Panc1 (cell line): ENCODE results near the gene FEN1. TPM values are rescaled to one million over a fixed set of nuclear protein-coding genes. Genes with fewer than 3 reads are reported as not detected.

Source experiments
- ATAC-seq: fragments of 200-7000 bp; cut with Tn5 transposase; 2 replicates; pipeline ENCODE4 v1.9.1; 2020; ENCODE audit warnings: mild to moderate bottlenecking, moderate library complexity
- BruUV-seq: library from RNA; stranded (reverse); fragments of 400-500 nt; replicated peaks from 2 replicates; lab custom pipeline; 2021; lab: Mats Ljungman, UMichigan
- CTCF ChIA-PET: fragments of 300-600 bp; sonication (Branson Sonifier 250); formaldehyde crosslinking; loops from one replicate; lab custom pipeline; 2022; ENCODE audit warnings: antibody characterized with exemption; lab: Charles Lee
- POLR2A ChIA-PET: fragments of 300-600 bp; sonication (Branson Sonifier 250); formaldehyde crosslinking; loops from one replicate; lab custom pipeline; 2022; ENCODE audit warnings: antibody characterized with exemption; lab: Charles Lee
- DNase-seq: peaks from one replicate; pipeline ENCODE4 v3.0.0-alpha.2; 2010; ENCODE audit warnings: low read depth, low spot score
- H3K27ac ChIP-seq: 2 replicates; pipeline ENCODE4 v1.5.1; 2011; ENCODE audit warnings: mild to moderate bottlenecking, low read length, inconsistent platforms
- H3K27me3 ChIP-seq: fragments of 200-500 bp; sonication (Bioruptor generic); 2 replicates; pipeline ENCODE4 v1.6.0; 2014; ENCODE audit warnings: low read length, inconsistent platforms; ENCODE audit not compliant: control insufficient read depth, insufficient read depth
- H3K36me3 ChIP-seq: fragments of 200-500 bp; sonication (Bioruptor generic); 2 replicates; pipeline ENCODE4 v1.5.1; 2014; ENCODE audit warnings: inconsistent platforms, mild to moderate bottlenecking, low read length, moderate library complexity; ENCODE audit not compliant: control insufficient read depth, insufficient read depth
- H3K4me1 ChIP-seq: 2 replicates; pipeline ENCODE4 v1.5.1; 2011; ENCODE audit warnings: inconsistent platforms, mild to moderate bottlenecking, low read length, moderate library complexity; ENCODE audit not compliant: control insufficient read depth, insufficient read depth
- H3K4me3 ChIP-seq, 2 experiments: 2 replicates each; pipeline ENCODE4 v1.5.1; 2011 to 2012; ENCODE audit warnings: low read depth in 2 of 2, low read length in 2 of 2, mild to moderate bottlenecking in 2 of 2, inconsistent platforms in 1 of 2, moderate library complexity in 1 of 2
- H3K9me3 ChIP-seq: fragments of 200-500 bp; sonication (Bioruptor generic); 2 replicates; pipeline ENCODE4 v1.5.1; 2014; ENCODE audit warnings: low read depth, mild to moderate bottlenecking, inconsistent platforms, low read length, moderate library complexity; ENCODE audit not compliant: control insufficient read depth, insufficient read depth
- POLR2AphosphoS5 ChIP-seq: IDR thresholded peaks from 2 replicates; pipeline ENCODE4 v1.6.1; 2012; ENCODE audit warnings: mild to moderate bottlenecking, low read depth, low read length, moderate library complexity
- SIN3A ChIP-seq: IDR thresholded peaks from 2 replicates; pipeline ENCODE4 v1.6.1; 2012; ENCODE audit warnings: low read depth, mild to moderate bottlenecking, low read length, moderate library complexity, borderline replicate concordance; ENCODE audit not compliant: insufficient read depth
- TCF7L2 ChIP-seq: IDR thresholded peaks from 2 replicates; pipeline ENCODE4 v1.6.1; 2011; ENCODE audit warnings: mild to moderate bottlenecking, low read depth, low read length, inconsistent platforms
- in situ Hi-C: cut with HindIII; loops from 2 replicates; pipeline ENCODE4 v1.10.0; 2016; ENCODE audit warnings: low sequenced_read_pairs, low pct_unique_long_range_greater_than_20kb
- intact Hi-C: fragments of 100-400 bp; cut with micrococcal nuclease; formaldehyde crosslinking; loops from one replicate; pipeline ENCODE4 v1.10.0; 2022; ENCODE audit not compliant: unreplicated experiment
- total RNA-seq: library from RNA; stranded (reverse); gene quantifications from one replicate; pipeline ENCODE4 v1.2.1, GENCODE V29; 2021; ENCODE audit not compliant: unreplicated experiment
- TF ChIP-seq, protein P1 (sequence below), 2 experiments: IDR thresholded peaks; 2 replicates each; pipeline ENCODE4 v1.6.1; 2011 to 2012; ENCODE audit warnings: low read depth in 2 of 2, control low read depth in 1 of 2, low read length in 1 of 2, mild to moderate bottlenecking in 1 of 2, moderate library complexity in 1 of 2; ENCODE audit not compliant: insufficient read depth in 1 of 2
- TF ChIP-seq, protein P2 (sequence below): fragments of 450-650 bp; IDR thresholded peaks from 2 replicates; pipeline ENCODE4 v1.5.1; 2017; ENCODE audit warnings: mild to moderate bottlenecking

FEN1 gene
- total RNA-seq, 1 experiment from 2014 or later, result 67.6 TPM

DNA sequence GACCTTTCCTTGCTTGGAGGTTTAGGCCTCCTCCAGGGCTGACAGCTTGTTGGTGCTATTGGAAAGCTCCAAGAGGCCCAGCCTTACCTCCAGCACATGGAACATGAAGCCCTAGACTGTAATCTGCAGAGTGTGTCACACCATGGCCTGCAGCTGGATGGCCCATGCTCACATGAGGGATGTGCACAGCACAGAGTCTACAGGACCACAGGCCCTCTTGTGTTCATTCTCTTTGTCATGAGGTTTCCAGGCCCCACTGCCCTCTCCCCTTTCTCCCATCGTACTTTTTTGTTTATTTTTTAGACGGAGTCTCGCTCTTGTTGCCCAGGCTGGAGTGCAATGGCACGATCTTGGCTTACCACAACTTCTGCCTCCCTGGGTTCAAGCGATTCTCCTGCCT lies 14.1 kb downstream of the FEN1 start:
- ATAC-seq, result no peak
- no TSS peak for BruUV-seq
- peaks cover 10% of the 10 kb centered on the region for H3K36me3 ChIP-seq
- no peak overlapping the region for H3K4me3 ChIP-seq
- H3K27ac ChIP-seq, result no peak overlapping the region
- ChIA-PET POLR2A (no interaction called here), CTCF (no interaction called here)
- H3K27me3 ChIP-seq, result no peaks in the 10 kb centered on the region
- H3K9me3 ChIP-seq, result no peaks in the 10 kb centered on the region
- intact Hi-C loops (no loop called here), in situ Hi-C loops (no loop called here)
- no peaks in the 10 kb centered on the region for H3K4me1 ChIP-seq
- no peak for DNase-seq
- TF ChIP-seq TCF7L2 (no peak), SIN3A (no peak), POLR2AphosphoS5 (no peak)
- TF ChIP-seq, protein P1, sequence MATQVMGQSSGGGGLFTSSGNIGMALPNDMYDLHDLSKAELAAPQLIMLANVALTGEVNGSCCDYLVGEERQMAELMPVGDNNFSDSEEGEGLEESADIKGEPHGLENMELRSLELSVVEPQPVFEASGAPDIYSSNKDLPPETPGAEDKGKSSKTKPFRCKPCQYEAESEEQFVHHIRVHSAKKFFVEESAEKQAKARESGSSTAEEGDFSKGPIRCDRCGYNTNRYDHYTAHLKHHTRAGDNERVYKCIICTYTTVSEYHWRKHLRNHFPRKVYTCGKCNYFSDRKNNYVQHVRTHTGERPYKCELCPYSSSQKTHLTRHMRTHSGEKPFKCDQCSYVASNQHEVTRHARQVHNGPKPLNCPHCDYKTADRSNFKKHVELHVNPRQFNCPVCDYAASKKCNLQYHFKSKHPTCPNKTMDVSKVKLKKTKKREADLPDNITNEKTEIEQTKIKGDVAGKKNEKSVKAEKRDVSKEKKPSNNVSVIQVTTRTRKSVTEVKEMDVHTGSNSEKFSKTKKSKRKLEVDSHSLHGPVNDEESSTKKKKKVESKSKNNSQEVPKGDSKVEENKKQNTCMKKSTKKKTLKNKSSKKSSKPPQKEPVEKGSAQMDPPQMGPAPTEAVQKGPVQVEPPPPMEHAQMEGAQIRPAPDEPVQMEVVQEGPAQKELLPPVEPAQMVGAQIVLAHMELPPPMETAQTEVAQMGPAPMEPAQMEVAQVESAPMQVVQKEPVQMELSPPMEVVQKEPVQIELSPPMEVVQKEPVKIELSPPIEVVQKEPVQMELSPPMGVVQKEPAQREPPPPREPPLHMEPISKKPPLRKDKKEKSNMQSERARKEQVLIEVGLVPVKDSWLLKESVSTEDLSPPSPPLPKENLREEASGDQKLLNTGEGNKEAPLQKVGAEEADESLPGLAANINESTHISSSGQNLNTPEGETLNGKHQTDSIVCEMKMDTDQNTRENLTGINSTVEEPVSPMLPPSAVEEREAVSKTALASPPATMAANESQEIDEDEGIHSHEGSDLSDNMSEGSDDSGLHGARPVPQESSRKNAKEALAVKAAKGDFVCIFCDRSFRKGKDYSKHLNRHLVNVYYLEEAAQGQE (IDR thresholded peaks at IDR 0.05; ENCODE audit: insufficient read depth in 1 of 2, low read depth in 2 of 2, low read length in 1 of 2), result no peak
- TF ChIP-seq, protein P2, sequence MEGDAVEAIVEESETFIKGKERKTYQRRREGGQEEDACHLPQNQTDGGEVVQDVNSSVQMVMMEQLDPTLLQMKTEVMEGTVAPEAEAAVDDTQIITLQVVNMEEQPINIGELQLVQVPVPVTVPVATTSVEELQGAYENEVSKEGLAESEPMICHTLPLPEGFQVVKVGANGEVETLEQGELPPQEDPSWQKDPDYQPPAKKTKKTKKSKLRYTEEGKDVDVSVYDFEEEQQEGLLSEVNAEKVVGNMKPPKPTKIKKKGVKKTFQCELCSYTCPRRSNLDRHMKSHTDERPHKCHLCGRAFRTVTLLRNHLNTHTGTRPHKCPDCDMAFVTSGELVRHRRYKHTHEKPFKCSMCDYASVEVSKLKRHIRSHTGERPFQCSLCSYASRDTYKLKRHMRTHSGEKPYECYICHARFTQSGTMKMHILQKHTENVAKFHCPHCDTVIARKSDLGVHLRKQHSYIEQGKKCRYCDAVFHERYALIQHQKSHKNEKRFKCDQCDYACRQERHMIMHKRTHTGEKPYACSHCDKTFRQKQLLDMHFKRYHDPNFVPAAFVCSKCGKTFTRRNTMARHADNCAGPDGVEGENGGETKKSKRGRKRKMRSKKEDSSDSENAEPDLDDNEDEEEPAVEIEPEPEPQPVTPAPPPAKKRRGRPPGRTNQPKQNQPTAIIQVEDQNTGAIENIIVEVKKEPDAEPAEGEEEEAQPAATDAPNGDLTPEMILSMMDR, result no peak

DNA sequence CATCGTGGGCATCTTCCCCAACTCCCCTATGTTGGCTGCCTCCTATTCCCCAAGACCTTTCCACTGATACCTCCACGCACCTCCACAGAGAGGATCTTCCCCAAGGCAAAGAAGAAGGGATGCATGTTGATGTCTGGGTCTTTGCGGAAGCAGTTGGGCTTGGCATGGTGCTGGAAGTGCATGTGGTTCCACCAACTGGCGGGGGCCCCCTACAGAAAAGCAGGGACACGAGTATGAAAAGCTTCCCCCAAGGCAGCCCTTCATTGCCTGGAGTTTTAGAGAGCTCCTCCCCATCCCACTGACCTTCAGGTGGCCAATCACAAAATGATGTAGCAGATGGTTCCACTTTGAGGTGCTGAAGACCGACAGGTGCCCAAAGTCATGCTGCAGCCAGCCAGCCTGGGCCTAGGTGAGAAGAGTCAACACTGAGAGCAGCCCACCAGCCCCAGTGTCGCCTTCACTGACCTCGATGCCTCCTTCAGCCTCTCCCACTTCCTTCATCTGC lies 18.0 kb downstream of the FEN1 start:
- Histone ChIP-seq H3K36me3 (peaks cover 13% of the 10 kb centered on the region), H3K27me3 (no peaks in the 10 kb centered on the region), H3K4me3 (no peak overlapping the region), H3K9me3 (no peaks in the 10 kb centered on the region), H3K4me1 (0 out of 2 replicates have a peak, but pooled peaks cover 4% of the 10 kb centered on the region), H3K27ac (no peak overlapping the region)
- no TSS peak for BruUV-seq
- CTCF ChIA-PET, result no interaction called here
- intact Hi-C loops (no loop called here), in situ Hi-C loops (no loop called here)
- ATAC-seq (no peak), DNase-seq (no peak)
- POLR2A ChIA-PET, result no interaction called here
- TF ChIP-seq, protein P1 (IDR thresholded peaks at IDR 0.05; ENCODE audit: insufficient read depth in 1 of 2, low read depth in 2 of 2, low read length in 1 of 2), result no peak
- TF ChIP-seq TCF7L2, result no peak
- TF ChIP-seq, protein P2, result no peak
- no peak for TF ChIP-seq SIN3A
